Ramos (cell line): ENCODE data around the gene SLF2.

Experiments
- in situ Hi-C: fragments of 300-500 bp; cut with MboI; formaldehyde crosslinking; loops from one replicate; pipeline ENCODE4 v1.14.3; 2022; ENCODE audit warnings: low sequenced_read_pairs; ENCODE audit not compliant: unreplicated experiment

SLF2 gene

GRCh38 chr10:100895346-100895745 lies 17.4 kb upstream of the SLF2 start:
- in situ Hi-C loops, result no loop called here

GRCh38 chr10:100895896-100896295 lies 16.9 kb upstream of the SLF2 start:
- in situ Hi-C loops, result no loop called here

- in situ Hi-C loops, result no loop called here
These were observed 15.8 kb upstream of the SLF2 start for GRCh38 chr10:100896876-100897461.

- in situ Hi-C loops, result no loop called here
These were observed 14.8 kb upstream of the SLF2 start for GRCh38 chr10:100897976-100898375.

GRCh38 chr10:100899171-100899570 lies 13.6 kb upstream of the SLF2 start:
- in situ Hi-C loops, result no loop called here

GRCh38 chr10:100901051-100901450 lies 11.7 kb upstream of the SLF2 start:
- in situ Hi-C loops, result no loop called here

- in situ Hi-C loops, result no loop called here
These were observed 10.1 kb upstream of the SLF2 start for GRCh38 chr10:100902622-100903021.

GRCh38 chr10:100904917-100905316 lies 7.8 kb upstream of the SLF2 start:
- in situ Hi-C loops, result no loop called here

GRCh38 chr10:100907175-100907574 lies 5.6 kb upstream of the SLF2 start:
- in situ Hi-C loops, result no loop called here

GRCh38 chr10:100907773-100908363 lies 4.9 kb upstream of the SLF2 start:
- in situ Hi-C loops, result no loop called here

GRCh38 chr10:100908378-100908777 lies 4.4 kb upstream of the SLF2 start:
- in situ Hi-C loops, result no loop called here

GRCh38 chr10:100909501-100910263 lies 3.1 kb upstream of the SLF2 start:
- in situ Hi-C loops, result no loop called here

GRCh38 chr10:100911472-100911871 lies 1.3 kb upstream of the SLF2 start:
- in situ Hi-C loops, result no loop called here

- in situ Hi-C loops, result no loop called here
These were observed 654 bp upstream of the SLF2 start for GRCh38 chr10:100912013-100912604.

- in situ Hi-C loops, result no loop called here
These were observed 705 bp downstream of the SLF2 start for GRCh38 chr10:100913470-100913865.

- in situ Hi-C loops, result no loop called here
These were observed 4.3 kb downstream of the SLF2 start for GRCh38 chr10:100917071-100917470.

GRCh38 chr10:100923580-100923979 lies 10.8 kb downstream of the SLF2 start:
- in situ Hi-C loops, result no loop called here

- in situ Hi-C loops, result no loop called here
These were observed 14.5 kb downstream of the SLF2 start for GRCh38 chr10:100927266-100927665.

- in situ Hi-C loops, result no loop called here
These were observed 15.3 kb downstream of the SLF2 start for GRCh38 chr10:100928039-100928438.

- in situ Hi-C loops, result no loop called here
These were observed 17.6 kb downstream of the SLF2 start for GRCh38 chr10:100930368-100930767.

GRCh38 chr10:100934084-100934659 lies 21.4 kb downstream of the SLF2 start:
- in situ Hi-C loops, result no loop called here
